HEK293 (cell line): Measurements from ENCODE around the gene ZNF79.

Source experiments
- AEBP2 ChIP-seq: fragments of 450-650 bp; formaldehyde crosslinking; IDR thresholded peaks from 2 replicates; pipeline ENCODE4 v1.5.1; 2016; ENCODE audit warnings: missing biosample characterization, missing genetic modification characterization, borderline replicate concordance
- HOXA7 ChIP-seq: sonication (generic); formaldehyde crosslinking; IDR thresholded peaks from 2 replicates; pipeline ENCODE4 v1.8.1; 2022; ENCODE audit warnings: missing genetic modification reagents, borderline replicate concordance
- OVOL3 ChIP-seq: fragments of 450-650 bp; formaldehyde crosslinking; IDR thresholded peaks from 2 replicates; pipeline ENCODE4 v1.5.1; 2016; ENCODE audit warnings: missing biosample characterization, missing genetic modification characterization
- PRDM2 ChIP-seq: fragments of 450-650 bp; formaldehyde crosslinking; IDR thresholded peaks from 2 replicates; pipeline ENCODE4 v1.5.1; 2016; ENCODE audit warnings: missing biosample characterization, missing genetic modification characterization, borderline replicate concordance
- REST ChIP-seq: fragments of 450-650 bp; formaldehyde crosslinking; IDR thresholded peaks from 2 replicates; pipeline ENCODE4 v1.5.1; 2016; ENCODE audit warnings: missing biosample characterization, missing genetic modification characterization
- ZBTB17 ChIP-seq: fragments of 450-650 bp; formaldehyde crosslinking; IDR thresholded peaks from 2 replicates; pipeline ENCODE4 v1.5.1; 2016; ENCODE audit warnings: missing biosample characterization, missing genetic modification characterization
- ZBTB26 ChIP-seq: fragments of 450-650 bp; formaldehyde crosslinking; optimal IDR thresholded peaks from 2 replicates; pipeline ENCODE3; 2016; ENCODE audit warnings: missing biosample characterization, mild to moderate bottlenecking, missing genetic modification characterization
- ZBTB44 ChIP-seq: fragments of 450-650 bp; IDR thresholded peaks from 2 replicates; pipeline ENCODE4 v1.5.1; 2018; ENCODE audit warnings: missing biosample characterization, mild to moderate bottlenecking, missing genetic modification characterization
- ZNF112 ChIP-seq: fragments of 450-650 bp; formaldehyde crosslinking; IDR thresholded peaks from 2 replicates; pipeline ENCODE4 v1.5.0; 2017; ENCODE audit warnings: missing biosample characterization, missing genetic modification characterization
- ZNF132 ChIP-seq: fragments of 450-650 bp; formaldehyde crosslinking; IDR thresholded peaks from 2 replicates; pipeline ENCODE4 v1.5.1; 2017; ENCODE audit warnings: missing biosample characterization, missing genetic modification characterization, borderline replicate concordance
- ZNF24 ChIP-seq: fragments of 450-650 bp; formaldehyde crosslinking; IDR thresholded peaks from 2 replicates; pipeline ENCODE4 v1.5.1; 2016; ENCODE audit warnings: missing biosample characterization, missing genetic modification characterization
- ZNF26 ChIP-seq: fragments of 450-650 bp; formaldehyde crosslinking; IDR thresholded peaks from 2 replicates; pipeline ENCODE4 v1.5.1; 2016; ENCODE audit warnings: missing biosample characterization, missing genetic modification characterization
- ZNF423 ChIP-seq: fragments of 450-650 bp; formaldehyde crosslinking; IDR thresholded peaks from 2 replicates; pipeline ENCODE4 v1.5.1; 2016; ENCODE audit warnings: missing biosample characterization, missing genetic modification characterization
- ZNF488 ChIP-seq: fragments of 450-650 bp; formaldehyde crosslinking; IDR thresholded peaks from 2 replicates; pipeline ENCODE4 v1.5.1; 2016; ENCODE audit warnings: missing biosample characterization, missing genetic modification characterization
- ZNF677 ChIP-seq: fragments of 450-650 bp; IDR thresholded peaks from 2 replicates; pipeline ENCODE4 v1.5.0; 2018; ENCODE audit warnings: missing biosample characterization, mild to moderate bottlenecking, missing genetic modification characterization, moderate library complexity
- ZNF792 ChIP-seq: fragments of 450-650 bp; formaldehyde crosslinking; IDR thresholded peaks from 2 replicates; pipeline ENCODE4 v1.5.1; 2016; ENCODE audit warnings: missing biosample characterization, missing genetic modification characterization
- ZSCAN16 ChIP-seq: fragments of 450-650 bp; formaldehyde crosslinking; IDR thresholded peaks from 2 replicates; pipeline ENCODE4 v1.5.1; 2016; ENCODE audit warnings: missing biosample characterization, missing genetic modification characterization
- ZSCAN4 ChIP-seq: fragments of 450-650 bp; formaldehyde crosslinking; IDR thresholded peaks from 2 replicates; pipeline ENCODE4 v1.5.1; 2017; ENCODE audit warnings: missing biosample characterization, missing genetic modification characterization

The ZNF79 gene

GRCh38 chr9:127450830-127451607 is 26.8 kb downstream of the ZNF79 start, which contains the start of the genes LRSAM1 and RPL12 (continued):
- peak; percentile 45 for TF ChIP-seq ZBTB26 (tag by site-specific recombination)
- TF ChIP-seq ZNF677 (tag by site-specific recombination): no peak
- TF ChIP-seq ZSCAN16 (tag by site-specific recombination): no peak
- no peak for TF ChIP-seq ZNF792
- TF ChIP-seq ZNF423: no peak
- TF ChIP-seq OVOL3: no peak
- TF ChIP-seq HOXA7: no peak
- TF ChIP-seq ZSCAN4: no peak
- peak; percentile 72; the same call in 1 of the 2 replicates for TF ChIP-seq ZNF24 (tag by site-specific recombination)
- TF ChIP-seq PRDM2: no peak
- TF ChIP-seq ZNF26: no peak
- no peak for TF ChIP-seq ZNF488
- TF ChIP-seq ZNF132 (tag by site-specific recombination): no peak
- peak; percentile 88 for TF ChIP-seq ZBTB17 (tag by site-specific recombination)
- TF ChIP-seq REST (tag by site-specific recombination): peak; percentile 64; the same call in 1 of the 2 replicates
- no peak for TF ChIP-seq ZNF112
- TF ChIP-seq AEBP2: no peak
- no peak for TF ChIP-seq ZBTB44 (tag by site-specific recombination)
